ENCODE results near the gene FDXR. TPM values are rescaled to one million over a fixed set of nuclear protein-coding genes. Genes with fewer than 3 reads are reported as not detected.

The FDXR gene
- total RNA-seq, 1 experiment from 2014 or later = 39.7 TPM

DNA sequence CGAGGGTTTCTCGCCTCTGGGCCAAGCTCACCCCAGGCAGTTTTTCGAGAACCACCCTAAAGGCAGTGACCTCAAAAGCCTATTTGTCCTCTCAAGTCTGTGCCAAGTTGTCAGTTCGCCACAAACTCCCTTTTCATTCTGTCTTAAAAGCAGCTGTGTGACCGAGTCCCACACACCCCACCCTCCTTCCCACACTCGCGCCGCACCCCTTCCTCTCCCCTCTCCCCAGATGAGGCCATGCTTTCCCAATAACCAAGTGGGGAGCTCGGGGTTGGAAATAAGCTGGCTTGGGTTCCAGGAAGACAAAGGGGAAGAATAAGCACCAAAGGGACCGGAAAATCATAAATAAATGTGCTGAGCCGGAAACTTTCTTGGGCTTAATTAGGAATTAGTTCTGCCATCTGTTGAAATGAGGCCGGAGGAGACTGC, 49.8 kb downstream of the FDXR start:
- TF ChIP-seq, protein P1, sequence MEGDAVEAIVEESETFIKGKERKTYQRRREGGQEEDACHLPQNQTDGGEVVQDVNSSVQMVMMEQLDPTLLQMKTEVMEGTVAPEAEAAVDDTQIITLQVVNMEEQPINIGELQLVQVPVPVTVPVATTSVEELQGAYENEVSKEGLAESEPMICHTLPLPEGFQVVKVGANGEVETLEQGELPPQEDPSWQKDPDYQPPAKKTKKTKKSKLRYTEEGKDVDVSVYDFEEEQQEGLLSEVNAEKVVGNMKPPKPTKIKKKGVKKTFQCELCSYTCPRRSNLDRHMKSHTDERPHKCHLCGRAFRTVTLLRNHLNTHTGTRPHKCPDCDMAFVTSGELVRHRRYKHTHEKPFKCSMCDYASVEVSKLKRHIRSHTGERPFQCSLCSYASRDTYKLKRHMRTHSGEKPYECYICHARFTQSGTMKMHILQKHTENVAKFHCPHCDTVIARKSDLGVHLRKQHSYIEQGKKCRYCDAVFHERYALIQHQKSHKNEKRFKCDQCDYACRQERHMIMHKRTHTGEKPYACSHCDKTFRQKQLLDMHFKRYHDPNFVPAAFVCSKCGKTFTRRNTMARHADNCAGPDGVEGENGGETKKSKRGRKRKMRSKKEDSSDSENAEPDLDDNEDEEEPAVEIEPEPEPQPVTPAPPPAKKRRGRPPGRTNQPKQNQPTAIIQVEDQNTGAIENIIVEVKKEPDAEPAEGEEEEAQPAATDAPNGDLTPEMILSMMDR (conservative IDR thresholded peaks at IDR 0.05) = no peak
- no peaks in the 10 kb centered on the region for H3K23me2 ChIP-seq (ENCODE audit: insufficient read length, low read depth, low read length, poor library complexity, severe bottlenecking)
- H3K18ac ChIP-seq (ENCODE audit: insufficient read length, low read depth, low read length) = no peak overlapping the region
- H4K91ac ChIP-seq (ENCODE audit: insufficient read length, low read depth, low read length) = no peak overlapping the region
- no peaks in the 10 kb centered on the region for H3K4me1 ChIP-seq (ENCODE audit: insufficient read depth, low read length)
- no CpG with 5 or more reads among the region's 12 CpGs for WGBS (ENCODE audit: extremely low coverage, insufficient read length, low lambda C conversion rate)
- no peak overlapping the region for H3K9ac ChIP-seq (ENCODE audit: extremely low read depth, insufficient read length, low read length)
- H3T11ph ChIP-seq (ENCODE audit: low read length) = no peak overlapping the region
- H3K36me3 Mint-ChIP-seq (ENCODE audit: insufficient read depth in 1 of 3, low read depth in 3 of 3) = peaks cover 4 to 9% (median 4%) of the 10 kb centered on the region in 3 experiments; a peak in 5 of 7 replicates
- H2BK12ac ChIP-seq (ENCODE audit: insufficient read length, low read depth, low read length) = no peak overlapping the region
- H3K4me1 Mint-ChIP-seq = peaks cover 0 to 4% of the 10 kb centered on the region in 2 experiments; a peak in 2 of 4 replicates
- H3K27ac ChIP-seq (ENCODE audit: insufficient read length, low read depth, low read length) = no peak overlapping the region
- H3K9me3 Mint-ChIP-seq = no peaks in the 10 kb centered on the region
- no peaks in the 10 kb centered on the region for H4K20me1 ChIP-seq (ENCODE audit: control insufficient read depth, insufficient read depth, insufficient read length)
- no peak overlapping the region for H2BK5ac ChIP-seq (ENCODE audit: insufficient read length, low read length)
- H2BK20ac ChIP-seq (ENCODE audit: low read depth, low read length, poor library complexity, severe bottlenecking) = no peak overlapping the region
- no peak overlapping the region for H3K56ac ChIP-seq (ENCODE audit: insufficient read length, low read depth, low read length)
- H3K27me3 Mint-ChIP-seq (ENCODE audit: low read depth) = peaks cover 3% of the 10 kb centered on the region; the same call in 1 of the 2 replicates
- H3K79me2 ChIP-seq (ENCODE audit: insufficient read depth, low read length) = no peaks in the 10 kb centered on the region
- H2AK5ac ChIP-seq (ENCODE audit: insufficient read length, low read length) = no peak overlapping the region
- H2AFZ ChIP-seq (ENCODE audit: low read length) = no peak overlapping the region
- no peaks in the 10 kb centered on the region for H3K9me3 ChIP-seq (ENCODE audit: control insufficient read depth, low read depth, low read length)
- no peaks in the 10 kb centered on the region for H3K27me3 ChIP-seq (ENCODE audit: insufficient read depth, low read length)
- H3K14ac ChIP-seq (ENCODE audit: insufficient read depth, low read length) = no peak overlapping the region
- H4K5ac ChIP-seq (ENCODE audit: insufficient read length, low read depth, low read length) = no peak overlapping the region
- H3K79me1 ChIP-seq (ENCODE audit: insufficient read depth, low read depth, low read length, poor library complexity, severe bottlenecking) = no peaks in the 10 kb centered on the region
- H4K8ac ChIP-seq (replicated peaks; ENCODE audit: insufficient read length, low read depth, low read length) = no peak overlapping the region
- no peak overlapping the region for H2BK120ac ChIP-seq (ENCODE audit: low read depth, low read length, poor library complexity, severe bottlenecking)
- no peak overlapping the region for H2BK15ac ChIP-seq (ENCODE audit: low read depth, low read length)
- H3K27ac Mint-ChIP-seq = no peak overlapping the region
- no peak overlapping the region for H3K23ac ChIP-seq (ENCODE audit: insufficient read length, low read depth, low read length)
- no peak overlapping the region for H3K4me3 Mint-ChIP-seq
- no peak for DNase-seq
- no peak overlapping the region for H3K4me2 ChIP-seq (ENCODE audit: insufficient read depth, insufficient read length, low read length)
- no peak overlapping the region for H3K4ac ChIP-seq (ENCODE audit: low read depth, low read length)

Data from H9 (cell line).